Vagina (tissue), 2 donors: Measurements from ENCODE around the gene CENATAC.

Experiments
- POLR2A ChIP-seq, 2 donors: fragments of 450-650 bp; IDR thresholded peaks; one replicate each; pipeline ENCODE4 v1.6.1; 2017; ENCODE audit warnings: antibody characterized with exemption in 2 of 2, mild to moderate bottlenecking in 2 of 2, moderate library complexity in 2 of 2
- POLR2AphosphoS5 ChIP-seq, 2 donors: sonication (generic); formaldehyde crosslinking; IDR thresholded peaks; one replicate each; pipeline ENCODE4 v1.9.0; 2017; ENCODE audit warnings: antibody characterized with exemption in 2 of 2, mild to moderate bottlenecking in 2 of 2, low read depth in 1 of 2; ENCODE audit not compliant: insufficient read depth in 1 of 2

- TF ChIP-seq POLR2AphosphoS5 (IDR thresholded peaks at IDR 0.05; ENCODE audit: insufficient read depth in 1 of 2, low read depth in 1 of 2): no peak
- TF ChIP-seq POLR2A (IDR thresholded peaks at IDR 0.05): no peak
These were observed 36.9 kb downstream of the CENATAC start for GRCh38 chr11:119034813-119035212.
